T-cell (primary cell): Measurements from ENCODE around the gene RNF25. TPM values are rescaled to one million over a fixed set of nuclear protein-coding genes. Genes with fewer than 3 reads are reported as not detected.
"Not testable (repeated sequence)": the region's sequence is repeated elsewhere in the genome, so short reads cannot be mapped to it uniquely, and the experiment has no call there.

Source experiments
- ATAC-seq, 4 experiments: fragments of 200-7000 bp in 3 of 4; fragments of 150-1000 bp in 1 of 4; cut with Tn5 transposase; replicated peaks in 1 of 4; 1 replicate in 3 of 4; 2 replicates in 1 of 4; pipeline ENCODE4 v1.10.0; 2021; ENCODE audit warnings: moderate library complexity in 3 of 4, mild to moderate bottlenecking in 2 of 4, moderate number of reproducible peaks in 1 of 4
- CTCF ChIA-PET, 2 donors: fragments of 300-600 bp; sonication (Branson Sonifier 250); formaldehyde crosslinking; loops; one replicate each; lab custom pipeline; 2022; ENCODE audit warnings: antibody characterized with exemption in 2 of 2; lab: Charles Lee
- POLR2A ChIA-PET, 2 donors: fragments of 300-600 bp; sonication (Branson Sonifier 250); formaldehyde crosslinking; loops; one replicate each; lab custom pipeline; 2022; ENCODE audit warnings: antibody characterized with exemption in 2 of 2; lab: Charles Lee
- DNase-seq, 35 experiments: peaks; one replicate each; pipeline versions ENCODE4 v3.0.0 to v3.0.0-alpha.2; 2013 to 2023
- H3K27ac ChIP-seq: one replicate; pipeline ENCODE4 v1.5.1; 2013; ENCODE audit warnings: low read length
- H3K27me3 ChIP-seq, 2 experiments: replicated peaks in 1 of 2; 1 replicate in 1 of 2; 2 replicates in 1 of 2; pipeline versions ENCODE4 v1.6.1 to v1.7.0; 2013; ENCODE audit warnings: low read length in 1 of 2, mixed read lengths in 1 of 2; ENCODE audit not compliant: control insufficient read depth in 2 of 2, insufficient read depth in 2 of 2; ENCODE audit errors: extremely low read depth in 1 of 2
- H3K36me3 ChIP-seq, 2 donors: 1 replicate in 1 of 2; 2 replicates in 1 of 2; pipeline versions ENCODE4 v1.6.1 to v1.7.0; 2013; ENCODE audit warnings: low read length in 1 of 2; ENCODE audit not compliant: control insufficient read depth in 2 of 2, insufficient read depth in 1 of 2; ENCODE audit errors: extremely low read depth in 1 of 2
- H3K4me1 ChIP-seq, 2 experiments: 1 replicate in 1 of 2; 2 replicates in 1 of 2; pipeline versions ENCODE4 v1.6.1 to v1.7.0; 2013; ENCODE audit warnings: low read length in 2 of 2, mixed read lengths in 1 of 2; ENCODE audit not compliant: insufficient read depth in 2 of 2, control insufficient read depth in 1 of 2; ENCODE audit errors: extremely low read depth in 1 of 2
- H3K4me3 ChIP-seq, 2 donors: 1 replicate in 1 of 2; 2 replicates in 1 of 2; pipeline versions ENCODE4 v1.5.1 to v1.7.0; 2013; ENCODE audit warnings: mild to moderate bottlenecking in 2 of 2, low read length in 1 of 2, moderate library complexity in 1 of 2; ENCODE audit not compliant: control insufficient read depth in 1 of 2; ENCODE audit errors: extremely low read depth in 1 of 2
- H3K9me3 ChIP-seq: 2 replicates; pipeline ENCODE4 v1.7.0; 2013
- H3K27ac Mint-ChIP-seq, 2 donors: one replicate each; pipeline ENCODE4 v1.8.0; 2020 to 2021; ENCODE audit warnings: mild to moderate bottlenecking in 2 of 2, mixed read lengths in 2 of 2
- H3K27me3 Mint-ChIP-seq, 2 donors: one replicate each; pipeline ENCODE4 v1.8.0; 2021 to 2022; ENCODE audit warnings: mixed read lengths in 2 of 2
- H3K36me3 Mint-ChIP-seq: one replicate; pipeline ENCODE4 v1.8.0; 2021; ENCODE audit warnings: mixed read lengths
- H3K4me1 Mint-ChIP-seq, 3 donors: one replicate each; pipeline ENCODE4 v1.8.0; 2020 to 2022; ENCODE audit warnings: mixed read lengths in 3 of 3, mild to moderate bottlenecking in 1 of 3
- H3K4me3 Mint-ChIP-seq, 3 donors: one replicate each; pipeline ENCODE4 v1.8.0; 2020 to 2022; ENCODE audit warnings: mild to moderate bottlenecking in 3 of 3, mixed read lengths in 3 of 3, moderate library complexity in 3 of 3
- H3K9me3 Mint-ChIP-seq, 3 donors: one replicate each; pipeline ENCODE4 v1.8.0; 2020 to 2022; ENCODE audit warnings: mixed read lengths in 3 of 3
- WGBS: methylation state at CpG from one replicate; pipeline ENCODE4 v1.1.5; 2013; ENCODE audit warnings: missing lambda C conversion rate; ENCODE audit not compliant: insufficient coverage; 5-methylcytosine and 5-hydroxymethylcytosine counted together
- total RNA-seq, 35 experiments: library from RNA in 6 of 35; stranded (reverse) in 6 of 35; fragments of 120-200 nt in 1 of 35; gene quantifications; one replicate each; pipeline versions ENCODE4 v1.2.1 to v1.2.4 and lab custom pipeline; 2013 to 2026

Gene RNF25
- total RNA-seq, 5 donors from 2014 or later (not counting 1 experiment from before 2014, with no cell fraction given), result 15.6 to 33.1 (median 29.0) TPM

DNA sequence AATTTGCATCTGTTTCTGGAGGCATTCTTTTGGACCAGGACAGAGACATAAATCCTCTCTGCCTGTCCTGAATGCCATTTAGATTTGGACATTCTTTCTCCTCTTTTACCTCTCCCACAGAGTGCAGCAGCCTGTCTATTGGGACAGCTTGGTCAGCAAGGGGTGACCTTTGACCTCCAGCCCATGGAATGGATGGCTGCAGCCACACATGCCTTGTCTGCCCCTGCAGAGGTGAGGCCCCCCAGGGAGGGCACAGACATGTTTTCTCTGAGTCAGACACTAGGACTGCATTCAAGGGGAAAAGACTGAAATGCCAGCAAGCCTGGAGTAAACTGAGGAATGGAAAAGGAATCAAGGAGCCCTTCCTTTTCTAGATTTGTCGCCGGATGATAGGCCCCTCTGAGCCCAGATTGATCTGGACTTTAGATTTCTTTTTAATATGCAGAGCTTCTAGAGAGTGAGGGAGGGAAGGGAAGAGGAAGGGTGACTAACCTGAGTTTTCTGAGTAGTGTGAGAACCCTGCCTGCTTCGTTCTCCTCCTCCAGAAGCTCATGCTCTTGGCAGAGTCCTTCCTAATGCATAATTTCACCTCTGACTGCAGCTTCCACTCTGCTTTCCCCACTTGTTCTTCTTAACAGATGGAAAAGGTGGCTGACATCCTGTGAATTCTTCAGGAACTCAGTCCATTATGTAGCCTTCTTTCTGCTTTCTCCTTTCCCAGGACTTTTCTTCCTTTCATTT, 22.8 kb upstream of the RNF25 start:
- H3K27ac Mint-ChIP-seq, result no peak overlapping the region
- CTCF ChIA-PET, result interaction anchor here in 1 of 2 donors (0.7 kb wide), 2 partner anchors 127 to 450 kb away, joined by 3 to 4 read pairs; no protein-coding TSS in a partner anchor
- no peak for ATAC-seq
- H3K36me3 Mint-ChIP-seq, result peaks cover 42% of the 10 kb centered on the region
- Histone ChIP-seq H3K27me3 (no peaks in the 10 kb centered on the region), H3K4me3 (no peak overlapping the region), H3K9me3 (no peaks in the 10 kb centered on the region), H3K4me1 (no peaks in the 10 kb centered on the region), H3K27ac (no peak overlapping the region), H3K36me3 (peaks cover 4 to 12% of the 10 kb centered on the region in 2 donors)
- no peak for DNase-seq
- H3K27me3 Mint-ChIP-seq, result no peaks in the 10 kb centered on the region
- no peaks in the 10 kb centered on the region for H3K9me3 Mint-ChIP-seq
- no peak overlapping the region for H3K4me3 Mint-ChIP-seq
- H3K4me1 Mint-ChIP-seq, result no peaks in the 10 kb centered on the region
- POLR2A ChIA-PET, result no interaction called here
- no CpG with 5 or more reads among the region's 3 CpGs for WGBS

DNA sequence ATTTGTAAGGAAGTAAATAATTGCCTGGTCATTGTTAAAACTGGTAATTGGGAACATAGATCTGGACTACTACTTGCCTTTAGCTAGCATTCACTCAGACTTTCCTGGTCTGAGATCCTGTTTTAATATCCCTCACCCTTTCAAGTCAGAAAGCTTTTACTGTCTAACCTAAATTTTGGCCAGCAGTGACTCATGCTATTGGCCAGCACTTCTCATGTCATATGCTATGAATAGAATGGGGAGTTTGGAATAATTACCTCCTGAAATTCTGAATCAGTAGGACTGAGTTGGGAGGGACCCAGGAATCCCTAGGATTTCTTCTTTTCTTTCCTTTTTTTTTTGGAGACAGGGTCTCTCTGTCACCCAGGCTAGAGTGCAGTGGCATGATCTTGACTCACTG, 19.4 kb upstream of the RNF25 start:
- no peak overlapping the region for H3K27ac Mint-ChIP-seq
- no peaks in the 10 kb centered on the region for H3K9me3 Mint-ChIP-seq
- Histone ChIP-seq H3K4me3 (no peak overlapping the region), H3K27ac (no peak overlapping the region), H3K4me1 (no peaks in the 10 kb centered on the region), H3K27me3 (no peaks in the 10 kb centered on the region), H3K9me3 (no peaks in the 10 kb centered on the region), H3K36me3 (peaks cover 2 to 12% of the 10 kb centered on the region in 2 donors)
- ChIA-PET CTCF (no interaction called here), POLR2A (no interaction called here)
- no peak overlapping the region for H3K4me3 Mint-ChIP-seq
- no peak for ATAC-seq
- H3K27me3 Mint-ChIP-seq, result no peaks in the 10 kb centered on the region
- H3K4me1 Mint-ChIP-seq, result peaks cover 0 to 3% (median 2%) of the 10 kb centered on the region in 3 donors
- DNase-seq, result no peak
- peaks cover 49% of the 10 kb centered on the region for H3K36me3 Mint-ChIP-seq

DNA sequence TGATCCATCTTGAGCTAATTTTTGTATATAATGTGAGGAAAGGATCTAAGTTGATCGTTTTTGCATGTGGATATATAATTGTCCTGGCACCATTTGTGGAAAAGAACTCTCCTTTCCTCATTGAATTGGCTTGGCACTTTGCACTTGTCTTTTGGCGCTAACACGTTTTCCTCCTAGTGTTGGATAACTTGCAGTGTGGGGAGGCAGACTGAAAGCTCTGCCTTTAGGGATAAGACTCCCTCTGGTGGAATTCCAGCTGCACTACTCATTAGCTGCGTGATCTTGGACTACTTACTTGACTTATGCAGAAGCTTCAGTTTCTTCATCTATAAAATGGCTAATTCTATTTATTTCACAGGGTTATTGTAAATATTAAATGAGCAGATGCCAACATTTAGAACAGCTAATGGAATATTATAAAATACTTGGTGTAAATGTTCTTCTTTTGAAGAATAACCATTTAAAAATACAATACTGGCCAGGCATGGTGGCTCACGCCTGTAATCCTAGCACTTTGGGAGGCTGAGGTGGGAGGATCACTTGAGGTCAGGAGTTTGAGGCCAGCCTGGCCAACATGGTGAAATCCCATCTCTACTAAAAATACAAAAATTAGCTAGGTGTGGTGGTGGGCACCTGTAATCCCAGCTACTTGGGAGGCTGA, 15.7 kb upstream of the RNF25 start:
- H3K36me3 Mint-ChIP-seq, result peaks cover 42% of the 10 kb centered on the region
- CTCF ChIA-PET, result interaction anchor here (0.5 to 2.0 kb wide), 11 partner anchors 9 to 414 kb away, joined by 3 to 10 read pairs (median 5); partner anchors contain the start of genes BCS1L (in 2 of the 2), ZNF142 (in 2 of the 2), STK36 (in 1 of the 2) and TTLL4 (in 1 of the 2)

GRCh38 chr2:218680061-218680460, 8.3 kb upstream of the RNF25 start:
- POLR2A ChIA-PET, result no interaction called here
- H3K4me1 ChIP-seq, result no peaks in the 10 kb centered on the region
- Mint-ChIP-seq H3K4me1 (no peaks in the 10 kb centered on the region), H3K9me3 (no peaks in the 10 kb centered on the region), H3K4me3 (no peak overlapping the region), H3K27ac (no peak overlapping the region), H3K27me3 (no peaks in the 10 kb centered on the region), H3K36me3 (peaks cover 29% of the 10 kb centered on the region)
- no peaks in the 10 kb centered on the region for H3K9me3 ChIP-seq
- no peak for ATAC-seq
- CTCF ChIA-PET, result interaction anchor here in 1 of 2 donors (0.6 kb wide), 1 partner anchor 37 kb away, joined by 3 read pairs; no protein-coding TSS in a partner anchor
- H3K36me3 ChIP-seq, result peaks cover 0 to 10% of the 10 kb centered on the region in 2 donors
- DNase-seq, result no peak
- WGBS, result 80% methylated on average over 1 of the region's 3 CpGs
- no peaks in the 10 kb centered on the region for H3K27me3 ChIP-seq
- no peak overlapping the region for H3K27ac ChIP-seq
- no peak overlapping the region for H3K4me3 ChIP-seq

More for the DNA sequence above, 15.7 kb upstream of the RNF25 start:
- peaks cover 2 to 12% of the 10 kb centered on the region in 2 donors for H3K36me3 ChIP-seq
- not testable (repeated sequence) for H3K4me3 ChIP-seq, H3K4me1 ChIP-seq, H3K27me3 Mint-ChIP-seq, H3K27ac ChIP-seq, H3K27ac Mint-ChIP-seq, H3K4me1 Mint-ChIP-seq, H3K27me3 ChIP-seq, H3K9me3 ChIP-seq, H3K4me3 Mint-ChIP-seq, H3K9me3 Mint-ChIP-seq
- DNase-seq, result peak in 16 of 35 experiments; percentile 4 to 57 (median 21)
- POLR2A ChIA-PET, result interaction anchor here (0.5 to 1.6 kb wide), 2 partner anchors 11 to 21 kb away, joined by 4 to 5 read pairs; no protein-coding TSS in a partner anchor
- no CpG with 5 or more reads among the region's 5 CpGs for WGBS
- ATAC-seq, result peak; percentile 60 to 82 (median 74)

- Mint-ChIP-seq H3K27ac (no peak overlapping the region), H3K4me1 (no peaks in the 10 kb centered on the region), H3K9me3 (no peaks in the 10 kb centered on the region), H3K36me3 (peaks cover 22% of the 10 kb centered on the region), H3K27me3 (no peaks in the 10 kb centered on the region), H3K4me3 (no peak overlapping the region)
- POLR2A ChIA-PET, result interaction anchor here in 1 of 2 donors (0.5 kb wide), 1 partner anchor 29 kb away, joined by 3 read pairs; no protein-coding TSS in a partner anchor
- Histone ChIP-seq H3K36me3 (peaks cover 0 to 10% of the 10 kb centered on the region in 2 donors), H3K27ac (no peak overlapping the region), H3K9me3 (no peaks in the 10 kb centered on the region), H3K4me1 (no peaks in the 10 kb centered on the region), H3K4me3 (no peak overlapping the region), H3K27me3 (no peaks in the 10 kb centered on the region)
- WGBS, result 93% methylated on average over 4 of the region's 4 CpGs
- no peak for DNase-seq
- ATAC-seq, result no peak
- CTCF ChIA-PET, result no interaction called here
These were observed 7.3 kb upstream of the RNF25 start for GRCh38 chr2:218679119-218679518.

DNA sequence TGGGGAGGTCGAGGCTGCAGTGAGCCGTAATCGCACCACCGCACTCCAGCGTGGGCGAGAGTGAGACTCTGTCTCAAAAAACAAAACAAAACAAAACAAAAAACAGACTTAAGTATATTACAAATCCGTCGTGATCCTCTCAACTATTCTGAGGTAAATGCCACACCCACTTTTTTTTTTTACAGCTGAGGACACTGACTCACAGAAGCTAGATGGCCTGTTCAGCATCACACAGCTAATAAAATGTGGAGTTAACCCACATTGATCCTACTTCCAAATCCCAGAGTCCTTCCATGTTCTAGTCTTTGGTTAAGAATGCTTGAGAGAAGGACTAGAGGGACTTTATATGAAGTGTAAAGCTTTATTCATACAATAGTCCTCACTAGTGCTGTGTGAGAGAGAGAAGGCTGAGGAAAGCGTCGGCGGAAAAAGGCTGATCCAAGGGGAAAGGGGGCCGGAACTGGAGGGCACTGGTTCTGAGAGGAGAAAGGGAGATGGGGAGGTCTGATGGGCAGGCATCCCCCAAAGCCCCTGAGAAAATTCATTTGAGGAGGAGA, 627 bp downstream of the RNF25 start:
- H3K27ac Mint-ChIP-seq, result peak overlapping the region; percentile 96 to 98
- Histone ChIP-seq H3K36me3 (peaks cover 0 to 29% of the 10 kb centered on the region in 2 donors), H3K27ac (peak overlapping the region; percentile 67), H3K9me3 (no peaks in the 10 kb centered on the region), H3K4me3 (peak overlapping the region; percentile 86 to 93), H3K4me1 (peaks cover 5 to 17% of the 10 kb centered on the region in 2 experiments), H3K27me3 (no peaks in the 10 kb centered on the region)
- ChIA-PET CTCF (interaction anchor here (0.7 to 1.8 kb wide), 5 partner anchors 11 to 414 kb away, joined by 3 to 16 read pairs (median 3); partner anchors contain the start of genes BCS1L (in 1 of the 2), TTLL4 (in 1 of the 2) and ZNF142 (in 1 of the 2)), POLR2A (interaction anchor here (0.6 to 1.5 kb wide), 4 partner anchors 13 to 409 kb away, joined by 3 to 10 read pairs (median 3); partner anchors contain the start of genes BCS1L (in 1 of the 2) and ZNF142 (in 1 of the 2))
- H3K27me3 Mint-ChIP-seq, result no peaks in the 10 kb centered on the region
- ATAC-seq, result peak in 2 of 4 experiments; percentile 4 to 5
- DNase-seq, result peak in 2 of 35 experiments; percentile 13 to 14
- 29% methylated on average over 9 of the region's 12 CpGs for WGBS
- H3K36me3 Mint-ChIP-seq, result peaks cover 17% of the 10 kb centered on the region
- no peaks in the 10 kb centered on the region for H3K9me3 Mint-ChIP-seq
- H3K4me1 Mint-ChIP-seq, result peaks cover 23 to 31% (median 27%) of the 10 kb centered on the region in 3 donors
- peak overlapping the region; percentile 97 to 100 (median 99) for H3K4me3 Mint-ChIP-seq
